ENCODE data around the gene CDKN2C.
"Not testable (repeated sequence)": the region's sequence is repeated elsewhere in the genome, so short reads cannot be mapped to it uniquely, and the experiment has no call there.

The CDKN2C gene

DNA sequence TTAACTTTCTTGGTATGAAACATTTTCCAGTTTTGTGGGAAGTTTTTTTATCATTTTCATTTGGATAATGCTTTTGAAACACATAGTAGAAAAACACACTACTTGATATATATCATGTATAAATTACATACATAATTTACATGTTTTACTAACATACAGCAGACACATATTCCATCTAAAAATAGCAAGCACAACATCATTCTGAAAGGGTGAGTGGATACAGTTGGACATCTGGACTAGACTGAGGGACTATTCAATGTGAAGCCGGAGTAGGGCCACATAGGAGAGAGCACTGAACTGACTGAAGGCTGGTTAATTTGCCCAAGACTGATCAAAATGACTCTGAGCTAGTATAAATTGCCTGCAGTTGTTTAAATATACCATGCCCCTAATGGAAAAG lies 11.7 kb downstream of the CDKN2C start:
- DNase-seq, result no peak

DNA sequence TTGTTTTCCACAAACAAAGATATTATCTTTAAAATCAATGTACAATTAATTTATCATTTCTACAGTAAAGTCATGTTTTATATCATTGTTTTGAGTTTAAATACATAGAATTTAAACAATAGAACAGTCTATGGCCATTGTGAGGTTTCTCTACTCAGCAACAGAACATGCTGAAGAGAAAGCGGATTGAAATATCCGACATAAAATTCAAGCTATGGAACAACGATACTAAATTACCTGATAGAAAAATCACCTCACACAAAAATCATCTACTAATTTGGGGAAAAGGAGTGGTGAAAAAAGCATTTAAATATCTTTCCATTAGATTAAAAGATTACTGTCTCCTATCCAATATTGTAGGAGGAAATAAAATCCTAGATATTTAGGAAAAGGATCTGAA lies 12.6 kb downstream of the CDKN2C start:
- no peak for DNase-seq

DNA sequence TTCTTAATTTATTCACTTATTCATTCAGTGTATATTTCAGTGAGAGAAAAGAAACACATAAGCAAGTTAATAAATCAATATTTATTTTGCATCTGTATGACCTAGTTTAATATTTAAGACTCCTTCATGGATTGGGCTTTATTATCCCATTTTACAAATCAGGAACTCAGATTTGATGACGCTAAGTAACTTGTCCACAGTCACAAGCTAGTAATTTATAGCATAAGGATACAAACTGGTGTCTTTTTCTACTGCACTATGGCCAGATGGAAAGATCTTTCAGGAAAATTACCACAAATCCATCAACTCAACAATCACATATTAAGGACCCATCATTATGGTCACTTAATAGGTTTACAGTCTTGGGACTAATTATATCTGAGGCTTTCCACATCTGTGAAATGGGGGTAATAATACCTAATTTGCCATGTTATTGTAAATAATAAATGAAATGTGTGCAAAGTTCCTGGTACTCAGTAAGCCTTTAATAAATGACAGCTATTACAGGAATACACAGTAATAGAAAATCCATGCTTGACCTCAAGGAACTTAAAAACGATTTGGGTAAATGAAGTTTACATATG lies 13.3 kb downstream of the CDKN2C start:
- DNase-seq, result no peak

DNA sequence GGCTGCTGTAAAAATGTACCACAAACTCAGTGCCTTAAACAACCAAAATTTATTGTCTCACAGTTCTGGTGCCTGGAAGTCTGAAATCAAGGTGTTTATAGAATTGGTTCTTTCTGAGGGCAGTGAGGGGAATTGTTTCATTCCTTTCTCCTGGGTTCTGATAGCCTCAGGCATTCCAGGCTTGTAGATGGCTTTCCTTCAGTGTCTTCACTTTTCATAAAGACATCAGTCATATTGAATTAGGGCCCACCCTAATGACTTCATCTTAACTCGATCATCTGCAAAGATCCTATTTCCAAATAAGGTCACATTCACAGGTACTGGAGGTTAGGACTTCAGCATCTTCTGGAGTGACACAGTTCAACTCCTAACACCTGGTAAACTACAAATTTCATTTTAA lies 15.0 kb downstream of the CDKN2C start:
- no peak for DNase-seq

DNA sequence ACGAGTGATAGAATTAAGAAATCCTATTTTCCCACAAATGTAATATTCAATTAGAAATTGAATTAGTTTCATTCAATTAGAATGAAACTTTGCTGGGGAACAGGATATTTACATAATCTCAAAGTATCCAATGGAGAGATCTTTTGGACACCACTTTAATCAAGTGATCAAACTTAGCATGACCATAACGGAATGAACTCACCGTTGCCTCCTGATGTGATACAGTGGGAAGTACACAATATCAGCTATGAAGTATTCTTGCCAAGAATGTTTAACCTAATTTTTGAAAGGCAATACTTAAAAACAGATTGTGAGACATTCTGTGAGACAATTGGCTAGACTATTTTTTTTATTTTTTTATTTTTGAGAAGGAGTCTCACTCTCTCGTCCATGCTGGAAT lies 16.6 kb downstream of the CDKN2C start:
- DNase-seq, result no peak

DNA sequence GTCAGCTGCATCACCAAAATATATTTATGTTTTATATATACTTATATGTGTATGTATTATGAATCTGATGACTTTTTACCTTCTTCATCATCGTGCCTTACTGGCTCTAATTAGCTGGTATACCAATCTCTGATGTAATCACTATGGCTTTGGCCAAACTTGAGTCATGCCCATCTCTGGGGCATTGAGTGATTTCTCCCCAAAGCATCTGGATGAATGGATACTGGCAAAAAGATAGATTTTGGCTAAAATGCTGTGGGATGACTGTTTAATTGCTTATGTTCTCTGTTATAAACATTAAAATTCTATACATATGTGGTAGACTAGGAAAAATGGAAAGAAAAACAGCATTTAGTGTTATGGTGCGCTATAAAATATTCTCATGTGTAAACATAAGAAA lies 19.6 kb downstream of the CDKN2C start:
- no peak for DNase-seq

DNA sequence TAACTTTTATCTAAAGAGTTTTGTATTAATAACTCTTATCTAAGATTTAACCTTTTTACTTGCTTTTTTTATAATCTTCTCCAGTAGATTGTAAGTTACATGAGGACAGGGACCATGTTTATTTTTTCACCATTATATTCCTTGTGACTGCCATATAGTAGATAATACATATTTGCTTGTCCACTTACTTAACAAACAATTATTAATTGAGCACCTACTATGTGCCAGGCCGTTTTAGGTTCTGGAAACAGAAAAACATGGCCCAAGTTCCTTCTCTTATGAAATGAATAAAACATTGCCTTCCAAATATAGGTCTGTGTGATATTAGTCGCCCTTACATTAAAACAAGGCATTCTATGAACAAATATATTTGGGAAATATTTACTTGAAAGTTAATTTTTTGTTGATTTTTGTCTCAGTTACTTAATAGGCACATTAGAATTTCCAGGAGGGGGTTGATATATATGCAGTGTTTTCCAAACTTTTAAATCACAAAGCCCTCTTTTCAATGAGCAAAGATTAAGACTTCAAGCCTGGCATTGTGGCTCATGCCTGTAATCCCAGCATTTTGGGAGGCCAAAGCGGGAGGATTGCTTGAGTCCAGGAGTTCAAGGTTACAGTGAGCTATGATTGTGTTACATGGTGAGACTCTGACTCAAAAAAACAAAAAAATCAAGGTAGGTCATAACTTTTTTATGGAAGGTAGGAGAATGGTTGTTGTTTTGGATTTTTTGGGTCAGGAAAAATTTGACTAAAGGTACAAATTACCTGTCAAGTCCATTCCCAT lies 22.7 kb downstream of the CDKN2C start:
- no peak for DNase-seq

DNA sequence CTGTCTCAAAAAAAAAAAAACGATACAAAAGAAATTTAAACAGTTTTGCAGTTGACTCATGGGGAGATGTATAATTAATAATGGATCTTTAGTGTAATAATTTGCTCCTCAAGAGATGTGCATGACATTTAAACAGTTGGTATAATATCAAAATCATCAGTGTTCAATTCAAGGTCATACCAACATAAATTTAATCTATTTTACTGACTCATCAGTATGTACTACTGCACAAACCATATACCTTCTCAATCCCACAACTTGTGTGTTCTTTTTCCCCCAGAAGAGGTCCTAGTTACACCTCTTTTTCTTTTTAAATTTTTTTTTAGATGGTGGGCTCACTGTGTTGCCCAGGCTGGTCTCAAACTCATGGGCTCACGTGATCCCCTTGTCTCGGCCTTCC lies 23.6 kb downstream of the CDKN2C start:
- no peak for DNase-seq

DNA sequence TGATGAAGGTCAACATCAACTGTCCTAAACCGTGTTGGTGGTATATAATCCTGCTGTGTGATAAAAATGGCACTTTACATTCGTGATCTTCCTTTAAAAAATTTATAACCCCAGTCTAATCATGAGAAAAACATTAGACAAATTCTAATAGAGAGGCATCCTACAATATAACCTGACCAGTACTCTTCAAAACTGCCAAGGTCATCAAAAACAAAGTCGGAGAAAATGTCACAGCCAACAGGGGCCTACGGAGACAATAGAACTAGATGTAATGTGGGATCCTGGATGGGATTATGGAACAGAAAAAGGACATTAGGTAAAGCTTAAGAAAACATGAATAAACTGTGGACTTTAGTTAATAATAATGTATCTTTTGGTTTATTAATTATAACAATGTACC lies 25.0 kb downstream of the CDKN2C start:
- no peak for DNase-seq

DNA sequence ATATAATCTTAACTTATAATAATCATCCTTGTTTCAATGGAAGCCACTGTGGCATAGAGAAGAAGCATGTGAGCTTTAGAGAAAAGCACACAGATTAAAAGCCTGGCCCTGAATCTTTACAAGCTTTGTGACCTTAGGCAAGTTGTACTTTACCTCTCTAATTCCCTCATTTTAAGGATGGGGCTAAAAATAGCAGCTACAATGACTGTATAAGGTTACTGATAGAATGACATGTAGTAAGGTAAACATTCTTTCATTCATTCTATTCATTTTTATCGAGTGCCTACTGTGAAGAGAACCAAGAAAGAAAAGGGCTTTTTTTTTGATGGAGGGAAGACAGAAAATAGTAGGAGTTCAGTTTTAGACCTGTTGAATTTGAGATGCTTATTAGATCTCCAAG lies 25.6 kb downstream of the CDKN2C start:
- no peak for DNase-seq

DNA sequence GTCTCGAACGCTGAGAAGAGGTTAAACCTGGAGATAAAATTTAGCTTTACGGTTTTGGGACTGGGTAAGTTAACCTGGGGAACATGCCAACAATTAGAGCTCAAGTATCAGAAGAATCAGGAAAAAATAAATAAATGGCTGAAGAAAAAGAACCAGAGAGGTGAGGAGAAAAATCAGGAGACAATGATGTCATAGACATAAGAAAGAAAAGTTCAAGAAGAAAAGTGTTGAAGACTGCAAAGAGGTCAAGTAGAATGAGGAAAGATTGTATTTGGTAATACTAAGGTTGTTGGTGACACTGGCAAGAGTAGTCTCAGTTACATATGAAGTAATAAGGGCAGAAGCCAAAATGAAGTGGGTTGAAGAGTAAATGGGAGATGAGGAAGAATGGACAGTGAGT lies 26.0 kb downstream of the CDKN2C start:
- DNase-seq, result no peak

DNA sequence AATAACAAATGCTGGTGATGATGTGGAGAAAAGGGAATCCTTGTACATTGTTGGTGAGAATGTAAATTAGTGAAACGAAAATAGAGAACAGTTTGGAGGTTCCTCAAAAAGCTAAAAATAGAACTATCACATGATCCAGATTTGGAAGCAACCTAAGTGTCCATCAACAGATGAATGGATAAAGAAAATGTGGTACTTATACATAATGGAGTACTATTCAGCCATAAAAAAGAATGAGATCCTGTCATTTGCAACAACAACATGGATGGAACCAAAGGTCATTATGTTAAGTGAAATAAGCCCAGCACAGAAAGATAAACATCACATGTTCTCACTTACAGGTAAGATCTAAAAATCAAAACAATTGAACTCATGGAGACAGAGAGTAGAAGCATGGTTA lies 29.3 kb downstream of the CDKN2C start:
- DNase-seq, result not testable (repeated sequence)

DNA sequence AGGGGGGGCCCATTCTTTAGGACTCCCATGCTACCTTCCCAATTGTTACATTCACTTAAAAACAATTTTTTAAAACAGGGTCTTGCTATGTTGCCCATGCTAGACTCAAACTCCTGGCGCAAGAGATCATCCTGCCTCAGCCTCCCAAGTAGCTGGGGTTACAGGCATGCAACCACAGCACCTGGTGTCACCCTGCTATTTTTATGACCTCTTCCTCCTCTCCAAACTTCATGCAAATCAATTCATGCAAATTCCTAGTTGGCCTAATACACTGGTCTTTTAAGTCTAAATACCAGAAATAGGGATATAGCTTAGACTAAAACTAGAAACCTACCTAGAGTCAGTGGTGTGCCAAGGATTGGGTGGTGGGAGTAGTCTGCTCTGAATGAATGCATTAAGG lies 30.1 kb downstream of the CDKN2C start:
- no peak for DNase-seq

DNA sequence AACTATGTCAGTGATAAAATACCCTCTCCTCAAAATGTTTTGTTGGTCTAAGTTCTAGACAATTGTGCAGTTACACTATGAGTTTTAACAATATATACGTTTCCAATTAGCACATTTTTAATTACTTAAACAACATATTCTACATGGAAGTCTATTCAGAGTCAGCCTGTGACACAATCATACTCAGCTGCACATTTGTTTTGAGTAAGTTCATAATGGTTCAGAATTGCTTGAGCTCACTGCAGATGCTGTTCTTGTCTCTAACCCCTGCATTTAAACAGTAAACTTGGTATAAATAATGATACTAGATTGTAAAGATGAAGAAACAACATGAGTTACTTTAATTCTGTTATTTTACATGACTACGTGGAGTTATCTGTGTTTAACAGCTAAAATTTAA lies 30.6 kb downstream of the CDKN2C start:
- DNase-seq, result no peak

DNA sequence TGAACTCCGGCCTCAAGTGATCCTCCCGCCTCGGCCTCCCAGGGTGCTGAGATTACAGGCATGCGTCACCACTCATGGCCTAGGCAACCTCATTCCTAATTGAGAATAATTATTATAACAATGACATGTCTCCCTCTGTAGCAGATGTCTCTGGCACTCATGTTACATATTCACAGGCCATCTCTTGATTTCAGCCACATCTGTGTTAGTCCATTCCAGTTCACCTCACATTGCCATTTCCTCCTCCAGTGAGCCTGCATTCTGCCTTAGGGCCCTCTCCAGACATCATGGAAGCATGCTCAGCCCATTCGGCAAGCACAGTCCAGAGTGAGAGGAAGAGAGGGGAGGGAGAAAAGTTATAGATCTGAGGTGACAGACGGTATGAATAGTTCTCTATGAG lies 32.5 kb downstream of the CDKN2C start:
- no peak for DNase-seq

DNA sequence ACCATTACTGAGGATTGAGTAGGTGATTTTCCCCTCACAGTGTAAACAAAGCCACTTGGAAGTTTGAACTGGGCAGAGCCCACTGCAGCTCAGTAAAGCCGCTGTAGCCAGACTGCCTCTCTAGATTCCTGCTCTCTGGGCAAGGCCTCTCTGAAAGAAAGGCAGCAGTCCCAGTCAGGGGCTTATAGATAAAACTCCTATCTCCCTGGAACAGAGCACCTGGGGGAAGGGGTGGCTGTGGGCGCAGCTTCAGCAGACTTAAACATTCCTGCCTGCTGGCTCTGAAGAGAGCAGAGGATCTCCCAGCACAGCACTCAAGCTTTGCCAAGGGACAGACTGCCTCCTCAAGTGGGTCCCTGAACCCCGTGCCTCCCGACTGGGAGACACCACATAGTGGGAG lies 35.5 kb downstream of the CDKN2C start:
- DNase-seq, result not testable (repeated sequence)

DNA sequence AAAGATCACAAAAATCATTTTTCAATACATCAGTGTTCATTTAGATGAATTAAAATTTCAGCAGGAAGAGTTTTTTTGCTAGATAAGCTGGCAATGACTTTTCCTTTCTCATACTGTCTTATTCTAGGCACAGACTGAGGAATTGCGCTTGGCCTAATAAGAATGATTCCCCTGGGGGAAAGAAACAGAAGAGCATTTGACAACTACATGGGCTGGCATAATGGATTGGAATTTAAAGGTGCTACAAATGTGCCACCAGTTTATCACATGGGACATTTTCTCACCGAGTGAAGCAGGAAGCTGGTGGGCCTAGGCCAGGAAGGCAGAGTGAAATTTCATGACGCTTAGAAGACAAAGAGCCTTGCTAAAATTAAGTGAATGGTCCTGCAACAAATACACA lies 39.3 kb downstream of the CDKN2C start:
- DNase-seq, result no peak

DNA sequence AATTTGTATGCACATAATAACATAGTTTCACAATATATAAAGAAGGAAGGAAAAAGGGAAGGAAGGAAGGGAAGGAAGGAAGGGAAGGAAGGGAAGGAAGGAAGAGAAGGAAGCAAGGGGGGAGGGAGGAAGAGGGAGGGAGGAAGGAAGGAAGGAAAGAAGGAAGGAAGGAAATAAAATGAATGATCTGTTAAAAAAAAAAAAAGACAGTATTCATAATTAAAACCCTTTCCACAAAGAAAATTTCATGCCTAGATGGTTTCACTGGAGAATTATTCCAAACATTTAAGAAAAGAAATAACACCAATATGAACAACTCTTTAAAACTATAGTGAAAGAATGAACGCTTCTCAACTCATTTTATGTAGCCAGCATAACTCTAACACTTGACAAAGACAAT lies 44.8 kb downstream of the CDKN2C start:
- no peak for DNase-seq

DNA sequence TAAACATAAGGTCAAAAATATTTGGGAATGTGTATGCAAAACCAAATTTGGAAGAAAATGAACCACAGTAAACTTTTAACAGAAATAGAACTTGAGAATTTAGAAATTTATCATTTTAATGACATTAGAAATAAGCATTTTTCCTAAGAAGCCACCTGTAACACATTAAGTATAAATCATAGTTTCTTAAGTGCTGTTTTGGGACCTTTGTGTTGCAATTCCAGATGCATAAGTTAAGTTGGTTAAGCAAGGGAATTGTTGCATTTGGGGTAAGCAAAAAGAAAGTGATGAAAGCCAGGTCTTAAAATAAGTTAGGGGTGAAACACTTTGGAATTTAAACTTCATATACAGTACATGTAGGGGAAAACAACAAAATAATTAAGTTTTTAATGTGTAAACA lies 49.8 kb downstream of the CDKN2C start:
- DNase-seq, result no peak

Measured in midbrain (tissue), 1 donor.